GM18502 (cell line): ENCODE data around the gene KCNRG.

Experiments used
- ATAC-seq: cut with Tn5 transposase; IDR thresholded peaks from one replicate; pipeline ENCODE4 v1.9.1; 2021; ENCODE audit warnings: mild to moderate bottlenecking; ENCODE audit not compliant: unreplicated experiment, poor library complexity

KCNRG gene

DNA sequence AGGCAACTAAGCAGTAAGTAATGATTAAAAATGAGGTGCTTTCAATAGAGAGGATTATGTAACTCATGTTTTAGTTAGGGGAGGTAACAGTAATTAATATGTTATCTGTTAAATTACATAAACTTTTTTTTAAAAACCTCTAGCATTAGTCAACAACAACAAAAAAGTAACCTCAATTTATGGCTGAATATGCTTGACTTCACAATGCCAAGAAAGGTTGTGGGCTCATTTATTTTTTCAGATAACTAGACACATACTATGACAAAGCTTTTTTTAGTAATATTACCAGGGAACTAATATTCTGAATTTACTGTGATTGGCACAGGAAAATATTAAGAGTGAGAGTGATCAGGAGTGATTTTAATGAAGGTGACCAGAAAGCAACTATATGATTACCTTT is 54.9 kb downstream of the KCNRG start:
- no peak for ATAC-seq
